GM13976 (cell line): ENCODE results near the gene IFI44L.

ENCODE experiments used
- DNase-seq: peaks from one replicate; pipeline ENCODE4 v3.0.0; 2012; ENCODE audit warnings: low spot score
- in situ Hi-C: fragments of 300-500 bp; cut with MboI; formaldehyde crosslinking; loops from one replicate; pipeline ENCODE4 v1.12.0; 2022; ENCODE audit warnings: low sequenced_read_pairs, mixed read lengths, inconsistent platforms; ENCODE audit not compliant: unreplicated experiment
- TF ChIP-seq, protein P1 (sequence below): IDR thresholded peaks from 2 replicates; pipeline ENCODE4 v1.5.1; 2012; ENCODE audit warnings: borderline replicate concordance, mild to moderate bottlenecking; ENCODE audit not compliant: insufficient read depth; ENCODE audit errors: extremely low read depth, missing control alignments, control extremely low read depth

The IFI44L gene

DNA sequence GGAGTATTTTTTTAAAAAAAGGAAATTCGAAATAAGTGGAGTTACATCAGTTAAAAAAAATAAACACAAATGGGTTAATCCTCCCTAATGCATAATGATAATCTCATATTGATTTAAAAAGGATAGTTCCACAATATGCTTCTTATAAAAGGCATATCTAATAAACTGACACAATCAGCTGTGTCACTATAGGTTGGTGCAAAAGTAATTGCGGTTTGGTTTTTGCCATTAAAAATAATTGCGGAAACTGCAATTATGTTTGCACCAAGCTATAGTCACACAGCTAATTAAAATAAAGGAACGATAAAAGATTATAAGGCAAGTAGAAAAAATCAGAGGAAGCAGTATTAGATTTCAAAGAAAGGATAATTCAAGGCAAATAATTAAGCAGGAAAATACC, 21.0 kb upstream of the IFI44L start:
- no peak for DNase-seq
- in situ Hi-C loops: no loop called here
- TF ChIP-seq, protein P1, sequence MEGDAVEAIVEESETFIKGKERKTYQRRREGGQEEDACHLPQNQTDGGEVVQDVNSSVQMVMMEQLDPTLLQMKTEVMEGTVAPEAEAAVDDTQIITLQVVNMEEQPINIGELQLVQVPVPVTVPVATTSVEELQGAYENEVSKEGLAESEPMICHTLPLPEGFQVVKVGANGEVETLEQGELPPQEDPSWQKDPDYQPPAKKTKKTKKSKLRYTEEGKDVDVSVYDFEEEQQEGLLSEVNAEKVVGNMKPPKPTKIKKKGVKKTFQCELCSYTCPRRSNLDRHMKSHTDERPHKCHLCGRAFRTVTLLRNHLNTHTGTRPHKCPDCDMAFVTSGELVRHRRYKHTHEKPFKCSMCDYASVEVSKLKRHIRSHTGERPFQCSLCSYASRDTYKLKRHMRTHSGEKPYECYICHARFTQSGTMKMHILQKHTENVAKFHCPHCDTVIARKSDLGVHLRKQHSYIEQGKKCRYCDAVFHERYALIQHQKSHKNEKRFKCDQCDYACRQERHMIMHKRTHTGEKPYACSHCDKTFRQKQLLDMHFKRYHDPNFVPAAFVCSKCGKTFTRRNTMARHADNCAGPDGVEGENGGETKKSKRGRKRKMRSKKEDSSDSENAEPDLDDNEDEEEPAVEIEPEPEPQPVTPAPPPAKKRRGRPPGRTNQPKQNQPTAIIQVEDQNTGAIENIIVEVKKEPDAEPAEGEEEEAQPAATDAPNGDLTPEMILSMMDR: no peak

DNA sequence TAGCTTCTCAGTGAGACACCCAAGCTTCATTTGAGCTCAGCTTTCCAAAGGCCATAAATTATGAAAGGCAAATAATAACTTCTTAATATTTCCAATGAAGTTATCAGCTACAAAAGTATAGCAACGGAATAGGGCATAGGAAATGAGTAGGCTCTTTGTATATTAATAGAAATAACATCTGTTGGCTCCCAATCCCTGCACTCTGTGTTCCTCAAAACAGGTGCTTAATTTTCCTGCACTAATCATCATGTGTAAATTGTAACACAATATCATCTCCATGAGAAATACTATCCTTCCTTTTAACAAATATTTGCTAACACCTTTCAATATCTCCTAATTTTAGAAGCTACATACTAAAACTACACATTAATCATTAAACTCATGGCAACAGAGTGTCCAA, 19.2 kb upstream of the IFI44L start:
- no peak for DNase-seq
- in situ Hi-C loops: loop anchor here (5.0 kb wide), 1 partner anchor 469 kb away; no protein-coding TSS in a partner anchor

DNA sequence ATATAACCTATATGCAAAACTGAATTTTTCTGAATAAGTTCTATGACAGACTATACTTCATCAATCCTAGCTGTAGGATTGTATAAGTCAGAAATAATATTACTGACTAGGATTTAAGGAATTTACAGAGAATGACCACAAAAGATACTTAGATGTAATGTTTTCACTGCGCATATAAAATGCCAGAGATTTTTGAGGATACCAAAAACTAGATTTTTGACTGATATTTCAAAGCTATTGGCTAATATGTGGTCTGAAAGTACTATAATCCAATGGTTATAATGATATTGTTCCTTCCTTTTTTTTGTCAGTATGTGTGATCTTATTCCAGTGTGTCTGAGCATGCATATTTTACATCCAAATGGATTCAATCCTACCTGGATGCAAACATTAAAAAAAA, 17.0 kb upstream of the IFI44L start:
- TF ChIP-seq, protein P1: no peak
- no peak for DNase-seq
- in situ Hi-C loops: loop anchor here (5.0 kb wide), 1 partner anchor 471 kb away; no protein-coding TSS in a partner anchor

More for the DNA sequence above, 19.2 kb upstream of the IFI44L start:
- TF ChIP-seq, protein P1: no peak

DNA sequence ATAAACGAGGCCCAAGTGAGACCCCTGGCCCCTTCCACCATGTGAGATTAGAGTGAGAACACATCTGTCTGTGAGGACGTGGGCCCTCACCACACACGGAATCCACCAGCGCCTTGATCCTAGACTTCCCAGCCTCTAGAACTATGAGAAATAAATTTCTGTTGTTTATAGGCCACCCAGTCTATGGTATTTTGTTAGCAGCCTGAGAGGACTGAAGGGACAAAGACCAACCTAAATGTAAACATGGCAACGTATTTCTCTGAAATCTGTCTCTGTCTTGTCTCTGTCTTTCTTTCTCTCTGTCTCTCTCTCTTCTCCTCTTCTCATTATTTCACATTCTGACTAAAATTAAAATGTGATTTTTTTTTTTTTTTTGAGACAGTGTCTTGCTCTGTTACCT, 15.6 kb upstream of the IFI44L start:
- DNase-seq: no peak
- in situ Hi-C loops: loop anchor here (5.0 kb wide), 1 partner anchor 472 kb away; no protein-coding TSS in a partner anchor
- TF ChIP-seq, protein P1: no peak

DNA sequence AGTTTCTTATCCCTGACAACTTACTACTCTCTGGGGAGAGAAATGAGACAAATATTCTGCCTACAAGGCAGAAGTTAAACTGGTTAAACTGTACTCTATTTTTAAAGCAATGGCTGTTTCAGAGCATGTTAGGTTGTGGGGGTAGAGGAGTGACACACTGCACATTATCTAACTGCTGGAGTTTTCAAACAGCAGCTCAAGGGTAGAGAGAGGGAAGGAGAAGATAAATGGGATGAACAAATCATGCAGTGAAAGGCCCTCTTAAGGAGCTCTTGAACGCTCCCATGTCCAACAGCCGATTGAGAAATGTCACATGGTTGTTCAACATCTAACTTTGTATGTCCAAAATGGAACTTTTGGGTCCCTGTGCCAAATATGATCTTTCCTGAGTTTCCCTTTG, 14.0 kb upstream of the IFI44L start:
- TF ChIP-seq, protein P1: no peak
- DNase-seq: no peak
- in situ Hi-C loops: no loop called here

DNA sequence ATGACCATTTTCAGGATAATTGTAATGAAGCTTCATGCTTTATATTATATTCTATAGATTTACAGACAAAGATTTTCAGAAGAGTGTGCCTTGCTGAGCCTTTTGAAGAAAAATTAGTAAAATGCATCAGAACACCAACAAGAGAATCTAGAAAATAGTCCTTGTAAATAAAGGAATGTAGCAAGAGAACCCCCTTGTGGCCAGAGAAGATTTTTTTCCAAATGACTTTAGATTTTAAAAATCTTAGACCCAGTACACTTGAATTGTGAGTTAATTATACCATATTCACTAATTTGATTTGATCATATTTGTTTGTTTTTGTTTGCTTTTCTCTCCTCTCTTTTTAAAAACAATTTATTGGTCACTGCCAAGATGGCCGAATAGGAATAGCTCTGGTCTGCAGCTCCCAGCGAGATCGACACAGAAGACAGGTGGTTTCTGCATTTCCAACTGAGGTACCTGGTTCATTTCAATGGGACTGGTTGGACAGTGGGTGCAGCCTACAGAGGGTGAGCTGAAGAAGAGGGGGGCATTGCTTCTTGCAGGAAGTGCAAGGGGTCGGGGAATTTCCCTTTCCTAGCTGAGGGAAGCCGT, 12.8 kb upstream of the IFI44L start:
- in situ Hi-C loops: no loop called here
- DNase-seq: peak; percentile 18

More for the DNA sequence above, 12.8 kb upstream of the IFI44L start:
- TF ChIP-seq, protein P1: peak; percentile 18
